NCI-H82 (cell line): ENCODE data around the gene AQP12A.
"Not testable (repeated sequence)": the region's sequence is repeated elsewhere in the genome, so short reads cannot be mapped to it uniquely, and the experiment has no call there.

Experiments
- DNase-seq: peaks from one replicate; lab custom pipeline; 2025; lab: John Stamatoyannopoulos, UW

Gene AQP12A, protein sequence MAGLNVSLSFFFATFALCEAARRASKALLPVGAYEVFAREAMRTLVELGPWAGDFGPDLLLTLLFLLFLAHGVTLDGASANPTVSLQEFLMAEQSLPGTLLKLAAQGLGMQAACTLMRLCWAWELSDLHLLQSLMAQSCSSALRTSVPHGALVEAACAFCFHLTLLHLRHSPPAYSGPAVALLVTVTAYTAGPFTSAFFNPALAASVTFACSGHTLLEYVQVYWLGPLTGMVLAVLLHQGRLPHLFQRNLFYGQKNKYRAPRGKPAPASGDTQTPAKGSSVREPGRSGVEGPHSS

DNA sequence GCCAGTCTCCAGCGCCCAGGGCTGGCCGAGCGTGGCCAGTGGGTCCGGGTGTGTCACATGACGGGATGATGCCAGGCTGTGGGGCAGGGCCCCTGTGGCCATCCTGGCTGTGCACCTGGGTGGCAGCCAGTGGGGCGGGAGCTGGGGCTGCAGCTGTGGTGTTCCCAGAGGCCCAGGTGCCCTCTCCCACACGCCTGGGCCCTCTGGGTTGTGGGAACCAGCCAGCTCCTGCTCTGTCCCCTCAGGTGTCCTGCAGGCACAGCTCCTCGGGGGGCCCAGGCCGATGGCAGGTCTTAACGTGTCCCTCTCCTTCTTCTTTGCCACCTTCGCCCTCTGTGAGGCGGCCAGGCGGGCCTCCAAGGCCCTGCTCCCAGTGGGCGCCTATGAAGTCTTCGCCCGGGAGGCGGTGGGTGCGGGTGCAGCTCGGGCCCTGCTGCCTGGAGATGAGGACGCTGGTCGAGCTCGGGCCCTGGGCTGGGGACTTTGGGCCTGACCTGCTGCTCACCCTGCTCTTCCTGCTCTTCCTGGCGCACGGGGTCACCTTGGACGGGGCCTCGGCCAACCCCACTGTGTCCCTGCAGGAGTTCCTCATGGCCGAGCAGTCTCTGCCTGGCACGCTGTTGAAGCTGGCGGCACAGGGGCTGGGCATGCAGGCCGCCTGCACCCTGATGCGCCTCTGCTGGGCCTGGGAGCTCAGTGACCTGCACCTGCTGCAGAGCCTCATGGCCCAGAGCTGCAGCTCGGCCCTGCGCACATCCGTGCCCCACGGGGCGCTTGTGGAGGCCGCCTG, at the start of gene AQP12A:
Gene AQP12A, plus strand, starts transcription at position 236 of the 790 bp plus-strand sequence. Its CDS starts 48 bp downstream, at position 284.
- DNase-seq = not testable (repeated sequence)

DNA sequence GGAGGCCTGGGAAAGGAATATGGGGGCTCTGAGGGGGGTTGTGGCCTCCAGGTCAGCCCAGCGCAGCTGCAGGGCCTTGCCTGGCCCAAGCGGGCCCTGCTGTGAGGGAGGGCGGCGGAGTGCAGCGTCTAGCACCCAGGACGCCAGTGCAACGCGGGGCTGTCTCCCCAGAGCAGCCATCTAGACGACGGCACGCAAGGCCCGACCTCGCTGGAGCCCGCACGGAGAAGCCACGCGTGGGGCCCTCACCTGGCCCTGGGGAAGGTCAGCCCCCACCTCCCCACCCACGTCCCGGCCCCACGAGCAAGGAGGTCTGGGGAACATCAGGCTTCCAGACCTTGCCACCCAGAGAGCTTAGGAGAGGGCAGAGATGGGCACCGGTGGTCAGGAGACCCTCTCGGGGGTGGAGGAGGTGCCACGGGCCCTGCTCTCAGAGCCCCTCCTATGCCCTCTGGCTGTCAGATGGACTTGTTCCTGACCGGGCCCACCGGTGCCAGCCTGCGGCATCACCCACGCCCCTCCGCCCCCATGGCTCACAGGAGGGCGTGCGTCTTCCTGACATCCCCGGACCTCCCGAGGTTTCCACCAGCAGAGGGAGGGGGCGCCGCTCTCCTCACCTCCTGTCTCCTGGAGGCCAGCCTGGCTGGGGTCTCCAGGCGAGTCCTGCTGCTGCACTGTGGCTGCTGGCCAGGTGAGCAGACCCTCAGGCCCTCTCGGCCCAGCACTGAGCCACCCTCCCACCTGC, 49.4 kb upstream of the AQP12A start:
- no peak for DNase-seq

DNA sequence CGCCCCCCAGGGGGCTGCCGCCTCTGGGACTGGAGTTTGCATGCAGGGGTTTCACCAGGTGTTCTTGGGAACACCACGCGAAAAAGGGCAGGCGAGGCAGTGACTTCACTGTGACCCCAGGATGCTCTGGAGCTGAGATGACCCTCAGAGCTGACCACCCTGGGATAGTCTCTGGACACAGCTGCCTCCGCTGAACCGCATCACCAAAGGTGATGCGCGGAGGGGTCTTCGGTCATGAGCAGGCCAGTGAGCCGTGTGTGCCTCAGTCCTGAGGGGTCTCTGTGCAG, 48.9 kb upstream of the AQP12A start:
- DNase-seq = no peak

DNA sequence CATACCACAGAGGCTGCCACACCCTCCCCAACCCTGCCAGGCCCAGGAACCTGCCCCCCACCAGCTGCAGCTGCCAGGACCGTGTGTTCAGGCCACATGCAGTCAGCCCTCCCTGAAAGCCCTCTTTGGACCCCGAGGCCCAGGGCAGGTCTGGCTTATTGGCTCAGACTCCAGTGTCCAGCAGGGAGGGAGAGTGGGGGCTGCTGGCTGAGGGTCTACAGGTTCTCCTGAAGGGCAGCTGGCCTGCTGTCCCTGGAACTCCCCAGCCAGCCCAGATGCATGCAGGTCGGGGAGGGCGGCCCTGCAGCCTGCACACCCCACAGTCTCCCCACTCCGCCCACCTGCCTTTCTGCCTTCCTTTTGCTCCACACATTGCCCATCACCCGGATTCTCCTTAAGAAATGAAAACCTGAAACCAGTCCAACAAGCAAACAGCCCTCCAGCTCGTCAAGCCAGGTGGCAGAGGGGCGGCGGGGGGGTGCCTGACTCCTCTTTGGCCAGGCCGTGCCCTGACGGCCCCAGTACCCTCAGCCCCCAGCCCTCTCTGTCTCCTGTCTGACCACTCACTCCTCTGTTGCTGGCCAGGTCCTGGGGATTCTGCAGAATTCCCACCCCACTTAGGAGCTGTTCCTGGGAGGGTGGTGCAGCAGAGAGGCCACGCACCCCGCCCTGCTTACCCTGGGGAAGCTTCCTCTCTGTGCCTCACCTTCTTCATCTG, 48.4 kb upstream of the AQP12A start:
- no peak for DNase-seq

DNA sequence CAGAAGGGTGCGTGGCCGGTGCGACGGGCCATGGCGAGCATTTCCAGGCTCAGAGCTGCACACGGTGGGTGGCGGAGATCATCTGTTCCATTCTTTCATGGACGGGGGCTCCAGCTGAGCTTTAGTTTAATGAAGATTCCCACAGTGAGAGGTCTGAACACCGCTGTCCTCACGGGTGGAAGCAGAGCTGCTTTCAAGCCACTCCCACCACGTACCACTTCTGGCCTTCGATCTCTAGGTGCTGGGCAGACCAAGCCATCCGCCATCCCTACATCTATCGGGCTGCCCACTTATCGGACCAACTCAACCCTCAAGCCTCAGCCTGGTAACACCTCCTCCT, 47.9 kb upstream of the AQP12A start:
- DNase-seq = no peak

DNA sequence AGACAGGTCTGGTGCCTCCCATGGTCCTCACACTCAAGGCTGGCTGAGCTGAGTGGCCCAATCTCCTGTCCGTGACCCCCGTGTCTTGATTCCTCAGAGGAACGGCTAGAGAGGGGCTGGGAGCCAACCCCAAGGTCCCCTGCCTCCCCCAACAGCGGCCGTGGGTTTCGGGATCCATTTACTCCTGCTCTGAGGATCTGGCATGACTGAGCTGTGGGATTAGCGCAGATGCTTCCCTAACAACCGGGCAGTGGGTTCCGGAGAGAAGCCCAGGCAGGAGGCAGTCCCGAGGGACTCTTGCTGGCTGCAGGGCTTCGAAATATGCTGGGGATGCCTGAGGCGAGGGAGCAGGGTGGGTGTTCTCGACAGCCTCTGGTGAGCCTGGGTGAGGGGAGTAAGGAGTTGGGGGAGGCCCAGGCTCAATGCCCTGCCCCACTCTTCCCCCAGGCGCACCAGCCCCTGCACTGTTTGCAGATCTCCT, 47.5 kb upstream of the AQP12A start:
- peak; percentile 65 for DNase-seq

DNA sequence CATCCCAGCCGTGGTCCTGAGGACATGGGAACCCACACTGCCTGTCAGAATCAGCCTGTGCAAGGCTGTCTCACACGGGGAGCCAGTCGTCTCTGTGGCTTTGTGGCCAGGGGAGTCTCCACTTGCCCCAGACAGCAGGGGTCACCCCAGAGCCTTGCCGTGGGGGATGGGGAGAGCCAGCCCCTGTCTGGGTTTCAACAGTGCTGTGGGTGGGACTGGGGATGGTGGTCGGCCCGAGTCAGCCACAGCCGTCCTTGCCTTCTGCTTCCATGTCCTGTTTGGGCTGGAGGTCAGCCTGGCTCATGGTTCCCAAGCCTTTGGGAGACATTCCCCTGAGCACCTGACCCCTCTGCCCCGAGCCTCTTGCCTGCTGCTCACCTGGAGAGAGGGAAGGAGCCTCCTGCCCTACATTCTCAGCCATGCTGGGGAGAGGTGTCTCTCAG, 46.8 kb upstream of the AQP12A start:
- no peak for DNase-seq

DNA sequence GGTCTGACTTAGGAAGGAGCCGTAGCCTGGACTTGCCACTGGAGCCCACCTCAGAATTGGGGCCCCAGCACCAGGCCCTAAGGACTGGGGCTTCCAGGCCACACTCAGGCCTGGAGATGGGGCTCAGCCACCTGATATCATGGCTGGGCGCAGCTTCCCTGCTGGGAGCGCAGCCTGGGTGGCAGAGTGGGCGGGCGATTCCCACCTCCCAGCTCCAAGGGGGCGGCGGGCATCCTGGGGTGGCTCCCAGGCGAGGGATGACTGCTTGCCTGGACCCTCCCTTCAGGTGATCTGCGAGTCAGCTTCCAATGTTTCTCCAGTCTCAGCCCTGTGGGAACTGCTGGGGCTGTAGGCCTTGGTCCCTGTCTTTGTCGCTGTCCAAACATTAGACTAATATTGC, 46.3 kb upstream of the AQP12A start:
- no peak for DNase-seq

DNA sequence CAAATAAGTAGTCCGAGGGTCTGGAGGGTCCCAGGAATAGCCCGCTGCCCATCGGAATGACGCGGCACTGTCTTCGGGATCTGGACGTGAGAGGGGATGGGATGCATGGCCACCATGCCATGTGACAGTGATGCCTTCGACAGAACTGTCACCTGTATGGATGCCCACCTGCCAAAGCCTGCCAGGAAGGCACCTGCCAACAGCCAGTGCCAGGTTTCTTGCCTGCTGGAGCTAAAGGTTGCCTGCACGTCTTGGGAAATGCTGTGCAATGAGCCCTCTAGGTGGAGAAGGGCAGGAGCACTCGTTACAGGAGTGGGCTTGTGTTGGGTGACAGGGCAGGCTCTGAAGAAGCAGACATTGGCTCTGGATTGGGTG, 45.9 kb upstream of the AQP12A start:
- no peak for DNase-seq

DNA sequence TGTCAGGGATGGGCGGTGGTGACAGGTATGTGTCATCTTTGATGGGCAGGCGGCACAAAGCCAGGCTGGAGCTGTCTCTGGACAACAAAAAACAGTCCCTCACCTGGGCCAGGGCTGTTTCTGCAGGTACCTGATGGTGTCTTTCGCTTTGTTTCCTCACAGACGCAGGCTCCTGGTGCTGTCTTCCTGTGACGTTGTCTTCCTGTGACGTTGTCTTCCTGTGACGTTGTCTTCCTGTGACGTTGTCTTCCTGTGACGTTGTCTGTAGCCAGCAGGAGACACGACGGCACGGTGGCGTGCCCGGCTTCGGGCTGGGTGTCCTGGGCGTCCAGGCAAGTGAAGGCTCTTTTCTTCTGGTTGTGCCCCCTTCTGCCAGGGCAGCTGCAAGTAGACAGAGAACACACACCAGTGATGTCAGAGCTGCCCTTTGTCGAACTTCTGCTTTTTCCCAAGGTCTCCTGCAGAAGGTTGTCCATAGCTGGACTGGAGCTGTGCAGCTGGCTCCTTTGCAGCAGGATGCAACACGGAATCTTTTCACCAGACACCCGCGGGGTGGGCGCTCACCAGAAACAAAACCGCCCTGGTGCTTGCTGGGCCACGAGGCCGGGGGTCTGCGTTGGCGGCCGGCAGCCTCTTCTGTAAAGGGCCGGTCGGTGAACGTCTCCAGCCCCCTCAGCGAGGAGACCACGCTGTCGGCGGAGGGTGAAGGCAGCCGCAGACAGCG, 45.3 kb upstream of the AQP12A start:
- DNase-seq = no peak

DNA sequence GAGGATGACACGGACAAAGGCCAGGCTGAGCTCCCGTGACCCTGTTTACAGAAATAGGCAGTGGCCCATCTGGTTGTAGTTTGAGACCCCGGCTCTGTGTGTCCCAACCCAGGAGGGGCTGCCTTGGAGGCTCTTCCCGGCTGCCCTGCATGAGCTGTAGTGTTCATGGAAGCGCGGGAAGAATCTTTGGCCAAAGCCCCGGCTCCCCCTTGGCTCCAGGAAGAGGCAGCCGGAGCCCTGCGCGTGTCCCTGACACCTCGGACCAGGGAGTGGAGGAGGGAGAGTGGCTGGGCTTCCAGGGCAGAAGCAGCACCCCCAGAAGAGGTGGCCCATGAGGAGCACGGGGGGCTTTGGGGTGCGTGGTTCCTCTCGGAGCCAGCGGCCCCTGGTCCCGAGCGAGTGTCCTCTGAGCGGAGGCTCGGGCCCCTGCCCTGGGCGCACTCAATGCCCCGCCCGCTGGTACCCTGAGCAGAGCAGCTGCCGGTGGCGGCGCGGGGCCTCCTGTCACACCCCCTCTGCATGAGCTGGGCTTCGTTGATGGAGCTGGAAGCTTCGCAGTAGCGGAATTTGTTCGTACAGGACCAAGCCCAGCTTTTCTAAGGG, 44.7 kb upstream of the AQP12A start:
- DNase-seq = no peak

DNA sequence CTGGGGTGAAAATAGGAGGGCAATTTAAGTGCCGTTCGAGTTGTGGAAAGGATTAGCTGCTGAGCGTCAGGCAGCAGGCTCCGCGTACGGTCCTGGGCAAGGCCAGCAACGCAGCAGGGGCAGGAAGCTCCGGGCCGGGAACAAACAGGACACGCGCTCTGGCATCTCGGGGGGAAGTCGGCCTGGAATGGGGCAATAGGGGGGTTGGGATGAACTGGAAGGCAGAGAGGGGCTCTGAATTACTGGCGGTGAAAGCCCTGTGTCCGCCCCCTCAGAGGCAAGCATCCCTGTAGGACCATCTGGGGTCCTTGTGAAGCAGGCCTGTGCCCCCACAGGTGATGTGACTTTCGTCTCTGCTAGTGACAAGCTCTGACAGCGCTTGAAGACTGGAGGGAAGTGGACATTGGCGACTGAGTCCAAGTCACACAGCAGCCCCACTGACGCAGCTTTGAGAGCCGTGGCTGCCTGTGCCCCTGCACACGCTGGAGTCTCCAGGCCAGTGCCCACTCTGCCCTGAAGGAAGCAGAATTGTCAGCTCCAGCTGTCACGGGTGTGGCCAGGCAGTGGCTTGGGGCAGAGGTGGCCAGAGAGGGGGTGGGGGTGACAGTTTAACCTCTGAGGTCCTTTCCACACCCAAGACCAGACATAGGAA, 44.0 kb upstream of the AQP12A start:
- DNase-seq = no peak

DNA sequence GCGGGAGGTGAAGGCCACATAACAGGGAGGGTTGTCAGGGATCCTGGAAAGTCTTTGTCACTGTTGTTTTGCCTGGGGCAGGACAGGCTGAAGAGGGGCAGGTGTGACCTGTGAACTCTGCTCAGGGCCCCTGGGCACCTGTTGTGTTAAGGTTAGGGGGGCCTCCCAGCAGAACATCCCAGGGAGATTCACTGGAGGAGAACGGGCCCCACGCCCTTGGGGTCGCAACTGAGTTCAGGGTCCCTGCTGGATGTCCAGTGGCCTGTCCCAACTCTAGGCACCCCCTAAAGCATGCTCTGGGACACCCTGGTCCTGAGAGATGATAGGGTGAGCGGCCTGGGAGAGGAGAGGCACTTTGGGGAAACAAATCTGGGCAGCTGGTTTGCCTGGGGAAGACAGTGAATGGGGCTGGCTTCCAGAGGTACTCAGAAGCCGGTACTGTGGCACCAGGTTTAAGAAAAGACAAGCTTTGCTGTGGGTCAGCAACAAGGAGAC, 43.5 kb upstream of the AQP12A start:
- no peak for DNase-seq

DNA sequence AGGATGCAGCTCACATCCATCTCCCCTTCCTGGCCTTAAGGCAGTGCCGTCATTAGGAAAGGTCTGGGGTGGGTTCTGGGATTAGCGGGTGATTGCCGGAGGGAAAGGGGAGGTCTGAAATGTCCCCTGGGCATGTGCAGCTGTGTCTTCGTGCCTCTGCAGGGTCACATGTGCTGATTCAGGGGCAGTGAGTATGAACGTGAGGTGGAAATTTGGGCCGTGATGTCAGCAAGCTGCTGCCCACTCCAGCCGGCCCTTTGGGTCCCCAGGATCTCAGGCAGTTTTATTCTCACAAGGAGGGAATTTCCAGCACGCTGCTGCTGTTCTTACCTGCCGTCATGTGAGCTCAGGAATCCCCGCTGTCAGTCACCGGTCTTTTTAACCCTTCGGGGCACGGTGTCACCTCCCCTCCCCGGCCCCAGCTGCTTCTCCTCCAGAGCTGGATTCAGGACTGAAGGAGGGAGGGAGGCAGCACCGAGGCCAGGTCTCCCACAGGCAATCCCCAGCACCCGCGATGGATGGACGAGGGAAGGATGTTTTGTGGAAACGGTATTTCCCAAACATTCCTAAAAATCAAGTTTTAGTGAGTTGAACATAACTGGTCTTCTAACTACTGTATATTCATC, 42.9 kb upstream of the AQP12A start:
- no peak for DNase-seq

DNA sequence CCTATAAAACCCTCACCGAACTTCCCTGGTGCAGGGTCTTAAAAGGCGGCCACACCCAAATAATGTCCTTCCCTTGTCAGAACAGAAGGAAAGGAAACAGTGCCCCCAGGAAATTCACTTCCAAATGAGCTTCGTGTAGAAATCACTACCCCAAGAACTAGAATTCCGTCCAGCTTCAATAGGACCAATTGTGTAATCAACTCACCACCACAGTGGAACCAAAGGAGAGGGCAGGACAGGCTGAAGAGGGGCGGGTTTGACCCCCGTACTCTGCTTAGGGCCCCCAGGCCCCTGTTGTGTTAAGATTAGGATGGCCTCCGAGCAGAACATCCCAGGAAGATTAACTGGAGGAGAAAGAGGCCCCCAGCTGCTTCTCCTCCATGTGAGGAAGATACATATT, 42.3 kb upstream of the AQP12A start:
- DNase-seq = no peak

DNA sequence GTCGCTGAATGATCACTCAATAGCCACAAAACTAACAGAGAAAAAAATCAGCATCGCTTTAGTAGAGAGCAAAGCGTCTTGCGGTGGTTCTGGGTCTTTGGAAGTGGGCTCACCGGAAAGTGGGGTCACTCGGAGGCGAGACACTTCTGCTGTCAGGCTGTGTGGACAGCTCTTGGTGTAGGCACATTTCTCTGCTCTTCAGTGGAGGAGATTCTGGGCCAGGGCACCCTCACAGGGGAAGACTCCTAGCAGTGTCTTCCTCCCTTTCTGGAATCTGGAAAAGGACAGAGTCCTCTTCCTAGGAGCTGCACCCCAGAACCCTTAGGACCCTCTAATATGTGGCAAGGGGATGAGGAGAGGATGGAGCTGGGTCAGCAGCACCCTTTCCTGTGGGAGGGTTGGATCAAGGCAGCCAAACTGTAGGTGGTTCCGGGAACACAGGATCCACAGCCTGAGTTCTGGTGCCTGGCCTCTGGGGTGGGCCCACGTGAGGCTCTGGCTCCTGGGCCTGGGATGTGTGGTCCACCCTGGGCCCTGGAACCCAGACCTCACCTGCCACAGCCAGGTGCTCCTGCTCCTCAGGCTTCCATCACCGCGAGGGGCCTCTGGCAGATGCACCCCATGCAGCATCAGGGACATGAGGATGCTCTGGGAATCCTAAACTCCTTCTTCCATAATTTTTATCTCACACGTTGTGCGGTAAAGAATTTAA, 41.3 kb upstream of the AQP12A start:
- DNase-seq = no peak

DNA sequence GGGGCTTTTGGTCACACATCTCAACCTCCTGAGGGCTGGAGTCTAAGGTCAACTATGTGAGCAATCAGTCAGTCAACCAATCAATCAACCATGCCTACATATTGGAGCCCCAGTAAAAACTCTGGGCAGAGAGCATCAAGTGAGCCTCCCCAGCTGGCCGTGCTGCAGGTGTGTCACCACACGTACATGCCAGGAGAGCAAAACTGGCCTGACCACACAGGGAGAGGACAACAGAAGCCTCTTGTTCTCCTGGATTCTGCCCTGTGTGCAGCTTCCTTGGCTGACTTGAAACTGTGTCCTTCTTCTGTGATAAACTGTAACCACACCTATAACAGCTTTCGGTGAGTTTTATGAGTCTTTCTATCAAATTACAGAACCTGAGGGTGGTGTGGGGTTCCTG, 40.5 kb upstream of the AQP12A start:
- DNase-seq = no peak

DNA sequence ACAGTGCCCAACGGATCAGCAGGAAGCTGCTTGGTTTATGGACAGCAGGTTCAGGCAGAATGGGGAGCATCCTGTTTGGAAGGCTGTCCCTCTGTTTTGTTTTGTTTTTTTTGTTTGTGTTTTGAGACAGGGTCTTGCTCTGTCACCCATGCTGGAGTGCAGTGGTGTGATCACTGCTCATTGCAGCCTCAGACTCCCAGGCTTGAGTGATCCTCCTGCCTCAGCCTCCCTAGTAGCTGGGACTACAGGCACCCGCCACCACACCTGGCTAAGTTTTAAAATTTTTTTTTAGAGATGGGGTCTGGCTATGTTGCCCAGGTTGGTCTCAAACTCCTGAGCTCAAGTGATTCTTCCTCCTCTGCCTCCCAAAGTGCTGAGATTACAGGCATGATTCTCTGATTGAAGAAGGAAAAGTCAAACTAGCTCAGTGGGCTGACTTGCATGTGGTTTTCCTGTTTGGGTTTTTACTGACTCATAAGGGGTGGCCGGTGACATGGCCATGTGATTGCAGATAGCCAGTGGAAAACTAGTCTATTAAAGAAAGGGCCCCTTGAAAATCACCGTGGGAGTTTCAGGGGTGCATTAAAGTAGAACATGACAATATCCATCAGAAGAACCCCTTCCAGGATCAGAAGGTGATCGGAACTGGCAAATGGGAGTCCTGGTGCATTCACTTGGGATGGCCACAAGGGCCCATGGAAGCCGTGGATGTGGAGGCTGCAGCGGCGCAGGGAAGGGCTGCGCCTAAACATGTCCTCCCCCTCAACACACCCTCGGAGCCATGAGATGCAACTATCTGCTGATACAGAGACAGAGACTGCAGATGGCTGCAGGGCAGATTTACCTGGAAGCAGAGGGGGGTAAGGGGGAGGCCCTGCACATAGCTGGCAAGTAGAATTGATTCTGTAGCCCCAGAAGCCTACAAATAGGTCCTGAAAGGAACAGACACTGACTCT, 35.5 kb upstream of the AQP12A start:
- no peak for DNase-seq
